ENCODE results near the gene HECTD1.

The HECTD1 gene

DNA sequence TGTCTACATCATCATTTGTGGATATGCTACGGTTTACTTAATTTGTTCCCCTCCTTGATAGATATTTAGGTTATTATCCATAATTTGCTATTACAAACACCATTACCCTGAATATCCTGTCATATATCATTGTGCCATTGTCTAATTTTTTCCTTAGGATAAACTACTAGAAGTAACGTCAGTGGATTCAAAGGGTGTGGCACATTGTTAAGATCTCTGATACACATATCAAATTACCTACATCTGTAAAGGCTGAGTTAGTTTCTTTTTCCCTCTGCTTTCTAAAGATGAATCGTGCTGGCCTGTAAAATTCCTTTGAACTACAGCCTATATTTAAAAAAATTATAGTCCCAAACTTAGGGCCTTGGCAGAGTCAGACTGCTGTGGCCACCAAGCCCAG lies 127.5 kb downstream of the HECTD1 start:
- TF ChIP-seq EZH2 (optimal IDR thresholded peaks at IDR 0.05; ENCODE audit: low read depth, low read length) (no peak), EZH2phosphoT487 (IDR thresholded peaks at IDR 0.05; ENCODE audit: low read length) (no peak)
- TF ChIP-seq, protein P1, sequence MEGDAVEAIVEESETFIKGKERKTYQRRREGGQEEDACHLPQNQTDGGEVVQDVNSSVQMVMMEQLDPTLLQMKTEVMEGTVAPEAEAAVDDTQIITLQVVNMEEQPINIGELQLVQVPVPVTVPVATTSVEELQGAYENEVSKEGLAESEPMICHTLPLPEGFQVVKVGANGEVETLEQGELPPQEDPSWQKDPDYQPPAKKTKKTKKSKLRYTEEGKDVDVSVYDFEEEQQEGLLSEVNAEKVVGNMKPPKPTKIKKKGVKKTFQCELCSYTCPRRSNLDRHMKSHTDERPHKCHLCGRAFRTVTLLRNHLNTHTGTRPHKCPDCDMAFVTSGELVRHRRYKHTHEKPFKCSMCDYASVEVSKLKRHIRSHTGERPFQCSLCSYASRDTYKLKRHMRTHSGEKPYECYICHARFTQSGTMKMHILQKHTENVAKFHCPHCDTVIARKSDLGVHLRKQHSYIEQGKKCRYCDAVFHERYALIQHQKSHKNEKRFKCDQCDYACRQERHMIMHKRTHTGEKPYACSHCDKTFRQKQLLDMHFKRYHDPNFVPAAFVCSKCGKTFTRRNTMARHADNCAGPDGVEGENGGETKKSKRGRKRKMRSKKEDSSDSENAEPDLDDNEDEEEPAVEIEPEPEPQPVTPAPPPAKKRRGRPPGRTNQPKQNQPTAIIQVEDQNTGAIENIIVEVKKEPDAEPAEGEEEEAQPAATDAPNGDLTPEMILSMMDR (IDR thresholded peaks at IDR 0.05; ENCODE audit: low read length), result no peak
- H4K20me1 ChIP-seq (ENCODE audit: insufficient read depth, low read length), result no peaks in the 10 kb centered on the region
- H3K4me3 ChIP-seq (ENCODE audit: low read length), result no peak overlapping the region
- H3K4me1 ChIP-seq (ENCODE audit: low read length), result no peaks in the 10 kb centered on the region
- H3K27me3 ChIP-seq (replicated peaks; ENCODE audit: insufficient read depth, low read length), result no peaks in the 10 kb centered on the region
- H2AFZ ChIP-seq (ENCODE audit: low read length), result no peak overlapping the region
- H3K4me2 ChIP-seq (ENCODE audit: low read depth, low read length), result no peak overlapping the region
- no peaks in the 10 kb centered on the region for H3F3A ChIP-seq (ENCODE audit: insufficient read depth, low read length)
- H3K9me2 ChIP-seq (replicated peaks; ENCODE audit: insufficient read depth, low read length), result no peaks in the 10 kb centered on the region
- no peaks in the 10 kb centered on the region for H3K79me2 ChIP-seq (ENCODE audit: low read length)
- DNase-seq, result no peak
- H3K36me3 ChIP-seq (replicated peaks; ENCODE audit: insufficient read depth, low read length), result no peaks in the 10 kb centered on the region
- no peaks in the 10 kb centered on the region for H3K9me3 ChIP-seq (replicated peaks; ENCODE audit: insufficient read depth, low read length)
- H3K27ac ChIP-seq (ENCODE audit: low read length), result no peak overlapping the region
- no peak overlapping the region for H3K9ac ChIP-seq (ENCODE audit: low read length)

DNA sequence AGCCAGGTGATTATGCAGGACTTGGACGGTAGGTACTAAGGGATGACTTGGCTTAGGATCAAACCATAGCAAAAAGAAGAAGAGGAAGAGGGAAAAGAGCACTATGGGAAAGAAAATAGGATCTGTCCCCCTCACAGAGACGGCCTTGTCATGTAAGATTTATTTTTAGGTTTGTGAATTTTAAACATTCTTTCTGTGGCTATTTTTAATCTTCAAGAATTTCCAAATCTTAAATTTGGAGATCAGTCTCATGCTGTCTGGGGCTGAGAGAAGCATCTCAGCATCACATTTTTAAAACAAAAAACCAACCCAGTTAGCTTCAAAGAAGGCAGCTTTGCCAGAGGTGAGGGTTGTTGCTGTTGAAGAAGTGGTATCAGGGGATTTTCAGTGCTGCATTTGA lies 128.8 kb downstream of the HECTD1 start:
- Histone ChIP-seq H2AFZ (ENCODE audit: low read length) (no peak overlapping the region), H3K27me3 (replicated peaks; ENCODE audit: insufficient read depth, low read length) (no peaks in the 10 kb centered on the region), H3K79me2 (ENCODE audit: low read length) (no peaks in the 10 kb centered on the region), H3K9me3 (replicated peaks; ENCODE audit: insufficient read depth, low read length) (no peaks in the 10 kb centered on the region), H4K20me1 (ENCODE audit: insufficient read depth, low read length) (no peaks in the 10 kb centered on the region), H3K4me1 (ENCODE audit: low read length) (no peaks in the 10 kb centered on the region), H3K9ac (ENCODE audit: low read length) (no peak overlapping the region), H3F3A (ENCODE audit: insufficient read depth, low read length) (no peaks in the 10 kb centered on the region), H3K36me3 (replicated peaks; ENCODE audit: insufficient read depth, low read length) (no peaks in the 10 kb centered on the region), H3K4me2 (ENCODE audit: low read depth, low read length) (no peak overlapping the region), H3K27ac (ENCODE audit: low read length) (no peak overlapping the region), H3K4me3 (ENCODE audit: low read length) (no peak overlapping the region), H3K9me2 (replicated peaks; ENCODE audit: insufficient read depth, low read length) (no peaks in the 10 kb centered on the region)
- TF ChIP-seq EZH2phosphoT487 (IDR thresholded peaks at IDR 0.05; ENCODE audit: low read length) (no peak), EZH2 (optimal IDR thresholded peaks at IDR 0.05; ENCODE audit: low read depth, low read length) (no peak)
- TF ChIP-seq, protein P1 (IDR thresholded peaks at IDR 0.05; ENCODE audit: low read length), result no peak
- no peak for DNase-seq

DNA sequence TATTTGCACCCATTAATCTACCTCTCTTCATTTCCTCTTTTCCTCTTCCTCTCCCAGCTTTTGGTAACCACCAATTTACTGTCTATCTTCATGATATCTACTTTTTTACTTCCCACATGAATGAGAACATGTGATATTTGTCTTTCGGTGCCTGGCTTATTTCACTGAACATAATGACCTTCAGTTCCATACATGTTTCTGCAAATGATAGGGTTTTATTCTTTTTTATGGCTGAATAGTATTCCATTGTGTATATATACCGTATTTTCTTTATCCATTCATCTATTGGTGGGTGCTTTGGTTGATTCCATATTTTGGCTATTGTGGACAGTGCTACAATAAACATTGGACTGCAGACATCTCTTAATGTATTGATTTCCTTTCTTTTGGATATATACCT lies 132.4 kb downstream of the HECTD1 start:
- H4K20me1 ChIP-seq (ENCODE audit: insufficient read depth, low read length), result no peaks in the 10 kb centered on the region
- H3K27me3 ChIP-seq (replicated peaks; ENCODE audit: insufficient read depth, low read length), result no peaks in the 10 kb centered on the region
- H3K36me3 ChIP-seq (replicated peaks; ENCODE audit: insufficient read depth, low read length), result no peaks in the 10 kb centered on the region
- H3K4me1 ChIP-seq (ENCODE audit: low read length), result no peaks in the 10 kb centered on the region
- H3K9me3 ChIP-seq (replicated peaks; ENCODE audit: insufficient read depth, low read length), result no peaks in the 10 kb centered on the region
- H3K4me2 ChIP-seq (ENCODE audit: low read depth, low read length), result no peak overlapping the region
- no peak overlapping the region for H3K9ac ChIP-seq (ENCODE audit: low read length)
- H3K79me2 ChIP-seq (ENCODE audit: low read length), result no peaks in the 10 kb centered on the region
- no peak overlapping the region for H2AFZ ChIP-seq (ENCODE audit: low read length)
- no peak for DNase-seq
- no peaks in the 10 kb centered on the region for H3K9me2 ChIP-seq (replicated peaks; ENCODE audit: insufficient read depth, low read length)
- TF ChIP-seq EZH2phosphoT487 (IDR thresholded peaks at IDR 0.05; ENCODE audit: low read length), result no peak
- no peaks in the 10 kb centered on the region for H3F3A ChIP-seq (ENCODE audit: insufficient read depth, low read length)
- H3K27ac ChIP-seq (ENCODE audit: low read length), result no peak overlapping the region
- H3K4me3 ChIP-seq (ENCODE audit: low read length), result no peak overlapping the region

DNA sequence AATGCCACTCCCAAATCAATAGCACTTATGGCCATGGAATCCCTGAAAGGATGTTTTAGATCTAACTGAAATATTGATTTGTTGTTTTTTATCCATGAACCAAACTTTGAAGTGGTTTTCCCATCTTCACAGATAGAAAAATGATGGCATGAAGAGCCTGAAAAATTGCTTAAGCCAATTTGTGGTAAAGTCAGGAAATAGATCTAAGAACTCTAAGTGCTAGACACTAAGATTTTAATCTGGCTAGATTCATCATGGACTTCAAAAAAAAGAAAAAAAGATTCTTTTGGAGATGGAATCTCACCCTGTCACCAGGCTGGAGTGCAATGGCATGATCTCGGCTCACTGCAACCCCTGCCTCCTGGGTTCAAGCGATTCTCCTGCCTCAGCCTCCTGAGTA lies 136.4 kb downstream of the HECTD1 start:
- H3K9ac ChIP-seq (ENCODE audit: low read length), result no peak overlapping the region
- H3K79me2 ChIP-seq (ENCODE audit: low read length), result no peaks in the 10 kb centered on the region
- no peaks in the 10 kb centered on the region for H3K36me3 ChIP-seq (replicated peaks; ENCODE audit: insufficient read depth, low read length)
- DNase-seq, result no peak
- no peaks in the 10 kb centered on the region for H3K9me3 ChIP-seq (replicated peaks; ENCODE audit: insufficient read depth, low read length)
- no peak overlapping the region for H3K4me3 ChIP-seq (ENCODE audit: low read length)
- no peaks in the 10 kb centered on the region for H3F3A ChIP-seq (ENCODE audit: insufficient read depth, low read length)
- H3K4me2 ChIP-seq (ENCODE audit: low read depth, low read length), result no peak overlapping the region
- H3K9me2 ChIP-seq (replicated peaks; ENCODE audit: insufficient read depth, low read length), result no peaks in the 10 kb centered on the region
- no peaks in the 10 kb centered on the region for H3K4me1 ChIP-seq (ENCODE audit: low read length)
- H3K27ac ChIP-seq (ENCODE audit: low read length), result no peak overlapping the region
- no peak for TF ChIP-seq EZH2phosphoT487 (IDR thresholded peaks at IDR 0.05; ENCODE audit: low read length)
- TF ChIP-seq, protein P1 (IDR thresholded peaks at IDR 0.05; ENCODE audit: low read length), result no peak
- TF ChIP-seq EZH2 (optimal IDR thresholded peaks at IDR 0.05; ENCODE audit: low read depth, low read length), result no peak
- H2AFZ ChIP-seq (ENCODE audit: low read length), result no peak overlapping the region
- no peaks in the 10 kb centered on the region for H3K27me3 ChIP-seq (replicated peaks; ENCODE audit: insufficient read depth, low read length)
- no peaks in the 10 kb centered on the region for H4K20me1 ChIP-seq (ENCODE audit: insufficient read depth, low read length)

All from MM.1S (cell line).